Endothelial cell of umbilical vein (primary cell): ENCODE data around the gene IP6K2. TPM values are rescaled to one million over a fixed set of nuclear protein-coding genes. Genes with fewer than 3 reads are reported as not detected.

Source experiments
- BruUV-seq: library from RNA; stranded (reverse); fragments of 400-500 nt; replicated peaks from 2 replicates; lab custom pipeline; 2021; lab: Mats Ljungman, UMichigan
- CTCF ChIA-PET: fragments of 300-600, 350-600 bp; sonication (Branson Sonifier 250); formaldehyde crosslinking; loops from one replicate; lab custom pipeline; 2021; ENCODE audit warnings: antibody characterized with exemption, inconsistent platforms; lab: Charles Lee
- POLR2A ChIA-PET: fragments of 300-600, 350-600 bp; sonication (Branson Sonifier 250); formaldehyde crosslinking; loops from one replicate; lab custom pipeline; 2021; ENCODE audit warnings: antibody characterized with exemption, inconsistent platforms; lab: Charles Lee
- DNase-seq: peaks from one replicate; pipeline ENCODE4 v3.0.0-alpha.2; 2011; ENCODE audit warnings: low read depth, low spot score
- FAIRE-seq: peaks from 2 replicates; lab custom pipeline; 2011; peaks lifted over from hg19 to GRCh38; lab: Jason Lieb, UNC
- H2AFZ ChIP-seq: 2 replicates; pipeline ENCODE4 v1.6.0; 2012; ENCODE audit warnings: low read depth, low read length, control low read depth, inconsistent platforms
- H3K27ac ChIP-seq: 2 replicates; pipeline ENCODE4 v1.5.1; 2011; ENCODE audit warnings: low read depth, mild to moderate bottlenecking, control low read depth, low read length, moderate library complexity; ENCODE audit not compliant: insufficient read depth
- H3K27me3 ChIP-seq, 2 experiments: 2 replicates each; pipeline versions ENCODE4 v1.6.0 to v1.6.1; 2011; ENCODE audit warnings: low read length in 2 of 2, mixed read lengths in 1 of 2; ENCODE audit not compliant: control insufficient read depth in 2 of 2, insufficient read depth in 2 of 2
- H3K36me3 ChIP-seq, 2 experiments: 2 replicates in 1 of 2; 3 replicates in 1 of 2; pipeline ENCODE4 v1.5.1; 2011; ENCODE audit warnings: low read length in 2 of 2, mild to moderate bottlenecking in 1 of 2, moderate library complexity in 1 of 2; ENCODE audit not compliant: control insufficient read depth in 2 of 2, insufficient read depth in 2 of 2; ENCODE audit errors: extremely low read depth in 1 of 2
- H3K4me1 ChIP-seq: 3 replicates; pipeline ENCODE4 v1.5.1; 2011; ENCODE audit warnings: mild to moderate bottlenecking, low read length; ENCODE audit not compliant: control insufficient read depth, insufficient read depth; ENCODE audit errors: extremely low read depth
- H3K4me2 ChIP-seq: 2 replicates; pipeline ENCODE4 v1.6.1; 2011; ENCODE audit warnings: low read length, control low read depth, mixed read lengths; ENCODE audit not compliant: insufficient read depth
- H3K4me3 ChIP-seq, 3 experiments: fragments of 200-600 bp in 1 of 3; sonication (generic), shearing (Covaris generic) in 1 of 3; replicated peaks in 1 of 3; 2 replicates each; pipeline ENCODE4 v1.5.1; 2011 to 2016; ENCODE audit warnings: control low read depth in 3 of 3, low read length in 3 of 3, mild to moderate bottlenecking in 2 of 3, inconsistent platforms in 1 of 3, low read depth in 1 of 3, moderate library complexity in 1 of 3; ENCODE audit not compliant: insufficient read depth in 1 of 3
- H3K79me2 ChIP-seq: 2 replicates; pipeline ENCODE4 v1.6.0; 2012; ENCODE audit warnings: low read length, inconsistent platforms; ENCODE audit not compliant: control insufficient read depth, insufficient read depth
- H3K9ac ChIP-seq: replicated peaks from 2 replicates; pipeline ENCODE3; 2011; ENCODE audit warnings: low read length, control low read depth; ENCODE audit not compliant: insufficient read depth; ENCODE audit errors: extremely low read depth
- H3K9me1 ChIP-seq: replicated peaks from 3 replicates; pipeline ENCODE4 v1.6.0; 2011; ENCODE audit warnings: mild to moderate bottlenecking, low read length; ENCODE audit not compliant: control insufficient read depth, insufficient read depth; ENCODE audit errors: extremely low read depth
- H3K9me3 ChIP-seq: replicated peaks from 2 replicates; pipeline ENCODE4 v1.5.1; 2012; ENCODE audit warnings: low read length, inconsistent platforms; ENCODE audit not compliant: control insufficient read depth, insufficient read depth
- H4K20me1 ChIP-seq: replicated peaks from 2 replicates; pipeline ENCODE3; 2011; ENCODE audit warnings: mild to moderate bottlenecking, low read length; ENCODE audit not compliant: control insufficient read depth, insufficient read depth; ENCODE audit errors: extremely low read depth
- CTCF ChIP-seq, 2 donors: IDR thresholded peaks; 1 replicate in 1 of 2; 2 replicates in 1 of 2; pipeline ENCODE4 v1.5.1; 2011; ENCODE audit warnings: low read length in 2 of 2, mild to moderate bottlenecking in 2 of 2, moderate library complexity in 2 of 2, control low read depth in 1 of 2, inconsistent platforms in 1 of 2, low read depth in 1 of 2; ENCODE audit not compliant: insufficient read depth in 1 of 2; ENCODE audit errors: extremely low read depth in 1 of 2
- EZH2 ChIP-seq: IDR thresholded peaks from 2 replicates; pipeline ENCODE4 v1.6.1; 2012; ENCODE audit warnings: borderline replicate concordance, low read depth, mild to moderate bottlenecking, moderate library complexity, low read length, inconsistent platforms; ENCODE audit not compliant: severe bottlenecking
- FOS ChIP-seq: IDR thresholded peaks from 2 replicates; pipeline ENCODE4 v1.6.1; 2011; ENCODE audit warnings: mild to moderate bottlenecking, low read length, moderate library complexity, borderline replicate concordance; ENCODE audit not compliant: insufficient read depth
- GATA2 ChIP-seq: IDR thresholded peaks from 2 replicates; pipeline ENCODE4 v1.7.0; 2011; ENCODE audit warnings: low read depth, mild to moderate bottlenecking, moderate library complexity, mixed read lengths, low read length; ENCODE audit not compliant: insufficient read length, insufficient read depth
- JUN ChIP-seq: IDR thresholded peaks from 2 replicates; pipeline ENCODE4 v1.6.1; 2011; ENCODE audit warnings: borderline replicate concordance, low read depth; ENCODE audit not compliant: insufficient read length, insufficient read depth
- MAX ChIP-seq: IDR thresholded peaks from 2 replicates; pipeline ENCODE4 v1.6.1; 2011; ENCODE audit not compliant: insufficient read depth, insufficient read length
- MYC ChIP-seq: IDR thresholded peaks from one replicate; pipeline ENCODE4 v1.6.1; 2011; ENCODE audit warnings: mild to moderate bottlenecking, low read depth, low read length
- POLR2A ChIP-seq: IDR thresholded peaks from 2 replicates; pipeline ENCODE4 v1.6.1; 2012; ENCODE audit warnings: low read depth, mild to moderate bottlenecking, control low read depth, low read length
- POLR2AphosphoS5 ChIP-seq: IDR thresholded peaks from 2 replicates; pipeline ENCODE4 v1.6.1; 2012; ENCODE audit warnings: low read depth, mild to moderate bottlenecking, control low read depth, low read length, moderate library complexity; ENCODE audit not compliant: insufficient read depth
- dilution Hi-C: fragments of 300-500 bp; cut with MboI; formaldehyde crosslinking; loops from one replicate; pipeline ENCODE4 v1.15.0; 2019; ENCODE audit warnings: low sequenced_read_pairs; ENCODE audit not compliant: extremely low pct_ligation_motif_present
- intact Hi-C: fragments of 100-400 bp; cut with micrococcal nuclease; formaldehyde crosslinking; loops from one replicate; pipeline ENCODE4 v1.10.0; 2022
- polyA plus RNA-seq, 4 experiments: library from polyadenylated mRNA; depleted of rRNA in 3 of 4; stranded (reverse) in 3 of 4; unstranded in 1 of 4; fragments of >200 nt; gene quantifications; 2 replicates each; pipeline versions ENCODE4 v1.2.1 to v1.2.3, GENCODE V29; 2011 to 2012; ENCODE audit warnings: missing spikeins in 1 of 4
- total RNA-seq: library from RNA; stranded (reverse); gene quantifications from 2 replicates; pipeline ENCODE4 v1.2.3, GENCODE V29; 2021

IP6K2 gene
- total and polyA plus RNA-seq, 2 donors (not counting 3 experiments of a cell fraction or from before 2014, with no cell fraction given) = 81.8 to 143 TPM

- FAIRE-seq = no peak
- Histone ChIP-seq H3K9me1 (no peaks in the 10 kb centered on the region), H3K9me3 (no peaks in the 10 kb centered on the region), H3K9ac (no peak overlapping the region), H3K4me1 (peaks cover 8% of the 10 kb centered on the region), H3K4me2 (no peak overlapping the region), H3K36me3 (peaks cover 7 to 16% of the 10 kb centered on the region in 2 experiments), H4K20me1 (peaks cover 9% of the 10 kb centered on the region), H3K79me2 (peaks cover 94% of the 10 kb centered on the region), H3K27ac (no peak overlapping the region), H3K27me3 (no peaks in the 10 kb centered on the region), H2AFZ (no peak overlapping the region), H3K4me3 (no peak overlapping the region)
- ChIA-PET POLR2A (no interaction called here), CTCF (no interaction called here)
- intact Hi-C loops = no loop called here
- BruUV-seq = no TSS peak
- TF ChIP-seq POLR2A = no peak
- no peak for TF ChIP-seq POLR2AphosphoS5
- TF ChIP-seq MAX = no peak
- TF ChIP-seq GATA2 = no peak
- no peak for TF ChIP-seq MYC
- TF ChIP-seq FOS = no peak
- no peak for TF ChIP-seq JUN
- DNase-seq = no peak
- dilution Hi-C loops = no loop called here
Observed at GRCh38 chr3:48711727-48712126, 5.3 kb downstream of the IP6K2 start.

GRCh38 chr3:48709051-48709461 is 8.0 kb downstream of the IP6K2 start:
- ChIA-PET POLR2A (no interaction called here), CTCF (interaction anchor here (0.8 kb wide), 1 partner anchor 11 kb away, joined by 3 read pairs; no protein-coding TSS in a partner anchor)
- TF ChIP-seq MYC (no peak), POLR2AphosphoS5 (no peak), CTCF (IDR thresholded peaks at IDR 0.05; ENCODE audit: extremely low read depth in 1 of 2, insufficient read depth in 1 of 2, low read depth in 1 of 2, low read length in 2 of 2) (no peak), EZH2 (no peak)
- FAIRE-seq (peak; percentile 40), DNase-seq (no peak)
- H3K4me2 ChIP-seq = no peak overlapping the region
- no peak overlapping the region for H2AFZ ChIP-seq
- H3K36me3 ChIP-seq = peaks cover 7 to 21% of the 10 kb centered on the region in 2 experiments
- no peak overlapping the region for H3K9ac ChIP-seq
- H3K4me3 ChIP-seq = no peak overlapping the region
- peaks cover 1% of the 10 kb centered on the region for H3K4me1 ChIP-seq
- dilution Hi-C loops = no loop called here
- H3K9me1 ChIP-seq = no peaks in the 10 kb centered on the region
- peaks cover 93% of the 10 kb centered on the region for H3K79me2 ChIP-seq
- H3K27ac ChIP-seq = no peak overlapping the region
- H3K9me3 ChIP-seq = no peaks in the 10 kb centered on the region
- BruUV-seq = no TSS peak
- H4K20me1 ChIP-seq = peaks cover 15% of the 10 kb centered on the region
- no peaks in the 10 kb centered on the region for H3K27me3 ChIP-seq
- intact Hi-C loops = no loop called here
